GM12875 (cell line): Measurements from ENCODE around the gene KRTAP10-8.
"Not testable (repeated sequence)": the region's sequence is repeated elsewhere in the genome, so short reads cannot be mapped to it uniquely, and the experiment has no call there.

Experiments used
- H3K4me3 ChIP-seq: one replicate; pipeline ENCODE4 v1.5.1; 2011; ENCODE audit warnings: low read depth, low read length, control low read depth
- TF ChIP-seq, protein P1 (sequence below): IDR thresholded peaks from 2 replicates; pipeline ENCODE4 v1.5.1; 2011; ENCODE audit warnings: low read depth, mild to moderate bottlenecking, control low read depth, inconsistent platforms, low read length, moderate library complexity, borderline replicate concordance; ENCODE audit not compliant: insufficient read depth

Gene KRTAP10-8

DNA sequence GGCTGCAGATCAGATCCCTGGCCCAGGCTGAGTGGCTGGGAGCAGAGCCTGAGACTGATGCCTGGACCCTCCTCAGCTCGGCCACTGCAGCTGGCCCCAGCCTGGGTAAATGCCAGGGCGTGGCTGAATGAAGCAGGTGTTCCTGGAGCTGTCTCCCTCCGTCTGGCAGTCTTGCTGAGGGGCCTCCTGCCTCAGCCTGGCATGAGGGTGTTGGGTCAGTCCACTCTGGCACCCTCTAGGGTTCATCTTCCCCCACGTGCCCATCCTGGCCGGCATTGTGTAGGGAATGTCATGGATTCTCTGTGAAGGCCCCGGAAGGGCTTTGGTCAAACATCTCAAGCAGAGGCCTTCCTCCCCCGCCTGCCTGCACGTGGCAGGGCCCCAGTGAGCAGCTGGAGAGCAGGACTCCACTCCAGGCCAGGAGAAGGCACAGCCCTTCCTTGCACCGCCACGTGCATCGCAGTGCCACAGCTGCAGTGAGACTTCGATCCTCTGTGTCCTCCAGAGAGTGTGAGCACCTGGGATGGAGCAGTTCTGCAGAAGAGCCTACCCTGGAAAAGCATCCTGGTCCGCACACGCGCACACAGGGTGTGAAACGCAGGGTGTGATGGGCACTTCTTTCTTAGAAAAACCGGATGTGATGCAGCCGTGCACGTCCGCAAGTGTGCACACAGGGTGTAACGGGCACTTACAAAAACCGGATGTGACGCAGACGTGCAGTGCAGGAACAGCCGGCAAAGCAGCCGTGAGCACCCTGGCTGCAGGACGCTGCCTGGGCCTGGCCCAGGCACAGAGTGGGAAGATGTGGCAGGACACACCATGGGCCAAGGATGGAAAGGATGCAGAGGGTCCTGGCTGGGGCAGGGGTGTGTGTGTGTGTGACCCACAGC lies 43.0 kb upstream of the KRTAP10-8 start:
- TF ChIP-seq, protein P1, sequence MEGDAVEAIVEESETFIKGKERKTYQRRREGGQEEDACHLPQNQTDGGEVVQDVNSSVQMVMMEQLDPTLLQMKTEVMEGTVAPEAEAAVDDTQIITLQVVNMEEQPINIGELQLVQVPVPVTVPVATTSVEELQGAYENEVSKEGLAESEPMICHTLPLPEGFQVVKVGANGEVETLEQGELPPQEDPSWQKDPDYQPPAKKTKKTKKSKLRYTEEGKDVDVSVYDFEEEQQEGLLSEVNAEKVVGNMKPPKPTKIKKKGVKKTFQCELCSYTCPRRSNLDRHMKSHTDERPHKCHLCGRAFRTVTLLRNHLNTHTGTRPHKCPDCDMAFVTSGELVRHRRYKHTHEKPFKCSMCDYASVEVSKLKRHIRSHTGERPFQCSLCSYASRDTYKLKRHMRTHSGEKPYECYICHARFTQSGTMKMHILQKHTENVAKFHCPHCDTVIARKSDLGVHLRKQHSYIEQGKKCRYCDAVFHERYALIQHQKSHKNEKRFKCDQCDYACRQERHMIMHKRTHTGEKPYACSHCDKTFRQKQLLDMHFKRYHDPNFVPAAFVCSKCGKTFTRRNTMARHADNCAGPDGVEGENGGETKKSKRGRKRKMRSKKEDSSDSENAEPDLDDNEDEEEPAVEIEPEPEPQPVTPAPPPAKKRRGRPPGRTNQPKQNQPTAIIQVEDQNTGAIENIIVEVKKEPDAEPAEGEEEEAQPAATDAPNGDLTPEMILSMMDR = no peak
- H3K4me3 ChIP-seq = no peak overlapping the region

DNA sequence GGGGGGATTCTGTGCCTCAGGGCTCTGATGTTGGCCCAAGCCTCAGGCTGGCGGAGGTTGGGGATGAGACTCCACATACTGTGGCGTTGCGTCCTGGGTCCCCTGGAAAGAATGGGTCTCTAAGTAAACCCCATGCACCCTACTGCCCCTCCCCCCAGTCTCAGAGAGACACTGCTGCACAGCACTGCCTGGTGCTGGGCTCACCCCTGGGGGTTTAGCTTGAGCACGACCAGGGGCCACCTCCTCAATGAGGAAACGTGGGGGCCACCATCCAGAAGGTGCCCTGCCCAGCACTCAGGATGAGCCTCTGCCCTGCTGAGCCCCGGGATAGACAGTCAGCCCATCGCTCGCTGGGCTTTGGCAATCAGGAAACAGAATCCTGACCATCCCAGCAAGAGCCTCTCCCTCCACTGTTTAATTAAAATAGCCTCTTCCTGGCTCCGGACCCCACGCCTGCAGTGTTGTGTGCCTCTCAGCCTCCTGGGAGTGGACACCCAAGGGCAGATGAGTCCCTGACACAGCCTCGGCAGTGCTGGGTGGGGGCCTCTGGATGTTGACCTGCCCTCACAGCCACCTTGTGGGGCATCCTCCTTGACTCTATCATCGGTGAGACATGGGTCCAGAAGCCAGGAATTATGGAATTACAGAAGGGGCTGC lies 41.9 kb upstream of the KRTAP10-8 start:
- TF ChIP-seq, protein P1 = no peak

DNA sequence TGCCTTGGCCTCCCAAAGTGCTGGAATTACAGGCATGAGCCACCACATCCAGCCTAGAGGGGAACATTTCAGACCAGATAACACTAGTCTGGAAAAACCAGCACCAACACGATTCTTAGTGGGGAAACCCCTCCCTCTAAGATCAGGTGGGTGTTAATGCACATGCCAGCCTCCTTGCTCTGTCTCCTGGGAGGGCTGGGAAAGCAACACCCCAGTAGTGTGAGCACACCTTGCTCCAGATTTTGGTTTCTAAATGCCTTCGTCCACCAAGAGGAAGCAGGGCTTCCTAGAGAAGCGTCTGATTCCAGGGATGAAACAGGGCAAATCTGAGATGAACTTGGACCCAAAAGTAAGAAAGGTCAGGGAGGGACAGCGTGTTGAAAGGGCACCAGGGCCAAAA lies 40.6 kb upstream of the KRTAP10-8 start:
- no peak overlapping the region for H3K4me3 ChIP-seq
- TF ChIP-seq, protein P1 = no peak

More for the DNA sequence above, 41.9 kb upstream of the KRTAP10-8 start:
- no peak overlapping the region for H3K4me3 ChIP-seq

DNA sequence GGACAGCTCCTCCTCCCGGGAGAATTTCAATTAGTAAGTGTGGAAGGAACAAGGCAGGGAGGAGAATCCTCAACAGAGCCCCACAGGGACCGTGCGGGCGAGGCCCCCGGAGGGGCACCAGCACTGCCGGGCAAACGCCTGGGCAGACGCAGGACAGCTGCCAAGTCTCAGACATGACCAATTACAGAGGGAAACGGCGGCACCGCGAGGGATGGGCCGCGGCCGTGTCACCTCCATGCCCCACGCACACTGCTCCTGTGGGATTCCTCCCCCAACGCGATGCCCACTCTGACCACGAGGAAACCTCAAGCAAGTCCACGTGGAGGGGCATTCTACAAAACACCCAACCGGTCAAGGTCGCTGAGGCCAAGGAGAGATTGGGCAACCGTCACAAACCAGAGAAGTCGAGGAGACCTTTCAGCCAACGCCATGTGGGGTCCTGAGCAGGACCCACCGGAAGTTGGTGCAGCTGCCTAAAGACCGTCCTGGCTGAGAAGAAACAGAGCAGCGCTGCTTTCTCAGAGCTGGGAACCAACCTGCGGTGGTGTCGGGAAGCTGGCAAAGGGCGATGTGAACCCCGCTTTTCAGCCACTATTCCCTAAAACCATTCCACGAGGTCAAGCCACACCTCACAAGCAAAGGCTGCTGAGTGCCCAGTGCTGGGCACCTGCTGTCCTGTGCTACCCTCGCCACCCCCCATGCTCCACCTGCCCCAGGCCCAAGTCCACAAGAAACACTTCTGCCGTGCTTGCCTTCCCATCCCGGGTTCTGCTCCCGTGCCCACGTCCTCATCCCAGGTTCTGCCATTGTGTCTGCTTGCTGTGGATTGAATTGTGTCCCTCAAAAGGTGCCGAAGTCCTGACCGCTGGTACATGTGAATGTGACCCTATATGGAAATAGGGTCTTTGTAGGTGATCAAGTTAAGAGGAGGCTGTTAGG lies 39.8 kb upstream of the KRTAP10-8 start:
- TF ChIP-seq, protein P1 = no peak
- H3K4me3 ChIP-seq = no peak overlapping the region

DNA sequence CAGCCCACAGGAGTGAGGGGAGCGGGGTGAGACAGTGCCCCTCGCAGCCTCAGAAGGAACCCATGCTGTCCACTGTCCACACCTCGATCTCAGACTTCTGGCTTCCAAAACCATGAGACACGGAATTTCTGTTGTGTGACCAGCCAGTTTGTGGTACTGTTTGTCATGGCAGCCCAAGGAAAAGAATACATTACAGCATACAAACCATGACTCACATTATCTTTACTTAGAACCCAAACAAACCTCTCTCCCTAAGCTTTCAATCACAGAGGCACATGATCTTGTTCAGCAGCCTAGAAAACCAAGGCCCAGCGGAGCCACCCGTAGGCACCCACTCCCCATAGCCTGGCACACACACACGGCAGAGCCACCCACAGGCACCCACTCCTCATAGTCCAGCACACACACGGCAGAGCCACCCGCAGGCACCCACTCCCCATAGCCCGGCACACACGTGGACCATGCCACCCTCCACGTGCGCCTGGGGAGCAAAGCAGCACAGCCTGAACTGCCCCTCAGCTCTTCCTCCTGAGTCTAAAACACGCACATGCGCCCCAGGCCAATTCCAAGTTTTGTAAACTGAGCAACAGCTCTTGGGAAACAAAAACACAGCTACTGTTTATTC lies 38.8 kb upstream of the KRTAP10-8 start:
- H3K4me3 ChIP-seq = no peak overlapping the region
- TF ChIP-seq, protein P1 = no peak

DNA sequence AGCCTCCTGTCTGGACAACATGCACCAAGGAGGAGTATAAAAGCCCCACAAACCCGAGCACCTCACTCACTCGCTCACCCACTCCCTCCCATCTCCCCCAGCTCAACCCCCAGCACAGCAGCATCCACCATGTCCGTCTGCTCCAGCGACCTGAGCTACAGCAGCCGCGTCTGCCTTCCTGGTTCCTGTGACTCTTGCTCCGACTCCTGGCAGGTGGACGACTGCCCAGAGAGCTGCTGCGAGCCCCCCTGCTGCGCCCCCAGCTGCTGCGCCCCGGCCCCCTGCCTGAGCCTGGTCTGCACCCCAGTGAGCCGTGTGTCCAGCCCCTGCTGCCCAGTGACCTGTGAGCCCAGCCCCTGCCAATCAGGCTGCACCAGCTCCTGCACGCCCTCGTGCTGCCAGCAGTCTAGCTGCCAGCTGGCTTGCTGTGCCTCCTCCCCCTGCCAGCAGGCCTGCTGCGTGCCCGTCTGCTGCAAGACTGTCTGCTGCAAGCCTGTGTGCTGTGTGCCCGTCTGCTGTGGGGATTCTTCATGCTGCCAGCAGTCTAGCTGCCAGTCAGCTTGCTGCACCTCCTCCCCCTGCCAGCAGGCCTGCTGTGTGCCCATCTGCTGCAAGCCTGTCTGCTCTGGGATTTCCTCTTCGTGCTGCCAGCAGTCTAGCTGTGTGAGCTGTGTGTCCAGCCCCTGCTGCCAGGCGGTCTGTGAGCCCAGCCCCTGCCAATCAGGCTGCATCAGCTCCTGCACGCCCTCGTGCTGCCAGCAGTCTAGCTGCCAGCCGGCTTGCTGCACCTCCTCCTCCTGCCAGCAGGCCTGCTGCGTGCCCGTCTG lies 38.0 kb upstream of the KRTAP10-8 start, which contains the start of gene KRTAP10-4:
Gene KRTAP10-4, plus strand, starts transcription at position 100 of the 827 bp plus-strand sequence. Its CDS starts 30 bp downstream, at position 130.
- not testable (repeated sequence) for H3K4me3 ChIP-seq
